ENCODE data around the gene RBM15. TPM values are rescaled to one million over a fixed set of nuclear protein-coding genes. Genes with fewer than 3 reads are reported as not detected.

RBM15 gene
- total RNA-seq, 1 donor from 2014 or later, result 41.4 TPM

DNA sequence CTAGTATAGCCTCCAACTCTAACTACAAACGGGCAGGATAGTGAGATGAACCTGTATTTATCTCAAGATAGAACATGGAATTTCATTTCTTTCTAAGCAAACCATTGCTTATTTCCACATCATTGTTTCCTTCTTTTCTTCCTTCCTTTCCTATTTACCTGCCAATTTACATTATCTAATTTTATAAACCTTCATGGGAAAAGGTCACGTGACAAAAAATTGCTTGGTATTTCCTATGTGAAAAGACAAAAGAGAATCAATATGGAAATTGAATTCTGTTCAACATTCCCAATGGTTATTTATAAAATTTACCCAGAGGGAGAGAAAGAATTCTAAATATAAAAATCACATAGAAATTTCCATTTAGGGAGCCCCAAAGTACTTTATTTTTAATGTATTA lies 22.4 kb upstream of the RBM15 start:
- Mint-ChIP-seq H3K36me3 (peaks cover 4% of the 10 kb centered on the region), H3K4me1 (ENCODE audit: unreplicated experiment) (peaks cover 11% of the 10 kb centered on the region), H3K27me3 (peaks cover 21% of the 10 kb centered on the region), H3K27ac (no peak overlapping the region), H3K4me3 (no peak overlapping the region), H3K9me3 (peaks cover 7% of the 10 kb centered on the region)
- no peak for DNase-seq (ENCODE audit: extremely low spot score, unreplicated experiment)
- TF ChIP-seq CTCF (conservative IDR thresholded peaks at IDR 0.05), result no peak

- TF ChIP-seq CTCF (conservative IDR thresholded peaks at IDR 0.05), result no peak
- H3K36me3 Mint-ChIP-seq, result peaks cover 4% of the 10 kb centered on the region
These were observed 21.1 kb upstream of the RBM15 start for GRCh38 chr1:110318046-110318445.

DNA sequence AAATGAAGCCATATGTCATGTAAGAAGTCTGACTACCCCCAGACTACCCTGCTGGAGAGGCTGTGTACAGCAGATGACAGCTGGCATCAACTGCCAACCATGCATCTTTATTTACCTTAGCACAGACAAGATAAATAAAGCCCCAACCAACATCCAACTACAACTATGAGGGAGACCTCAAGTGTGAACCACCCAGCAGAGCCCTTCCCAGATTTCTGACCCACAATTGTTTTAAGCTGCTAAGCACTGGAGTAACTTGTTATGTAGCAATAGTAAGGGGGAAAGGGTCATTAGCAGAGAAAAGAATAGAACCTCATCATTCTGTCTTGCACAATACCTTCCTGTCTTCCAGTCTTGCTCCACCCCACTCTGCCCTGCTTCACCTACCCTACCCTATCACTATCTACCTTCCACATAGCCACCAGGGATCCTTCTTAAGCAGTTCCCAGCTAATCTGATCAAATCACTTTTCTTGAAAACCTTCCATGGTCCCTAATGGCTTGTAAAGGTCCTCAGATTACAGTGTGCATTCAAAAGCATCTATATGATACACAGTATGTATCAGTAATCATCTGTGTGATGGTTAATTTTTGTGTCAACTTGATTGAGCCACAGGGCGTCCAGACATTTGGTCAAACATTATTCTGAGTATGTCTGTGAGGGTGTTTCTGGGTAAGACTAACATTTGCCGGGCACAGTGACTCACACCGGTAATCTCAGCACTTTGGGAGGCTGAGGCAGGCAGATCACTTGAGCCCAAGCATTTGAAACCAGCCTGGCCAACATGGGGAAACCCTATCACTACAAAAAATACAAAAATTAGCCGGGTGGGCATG lies 19.6 kb upstream of the RBM15 start:
- no peaks in the 10 kb centered on the region for H3K4me1 Mint-ChIP-seq (ENCODE audit: unreplicated experiment)
- H3K9me3 Mint-ChIP-seq, result peaks cover 7% of the 10 kb centered on the region
- no peak for TF ChIP-seq CTCF (conservative IDR thresholded peaks at IDR 0.05)
- no peak overlapping the region for H3K4me3 Mint-ChIP-seq
- no peak for DNase-seq (ENCODE audit: extremely low spot score, unreplicated experiment)
- peaks cover 4% of the 10 kb centered on the region for H3K36me3 Mint-ChIP-seq
- no peak overlapping the region for H3K27ac Mint-ChIP-seq
- peaks cover 10% of the 10 kb centered on the region for H3K27me3 Mint-ChIP-seq

More at GRCh38 chr1:110318046-110318445, 21.1 kb upstream of the RBM15 start:
- DNase-seq (ENCODE audit: extremely low spot score, unreplicated experiment), result no peak
- H3K27me3 Mint-ChIP-seq, result peaks cover 10% of the 10 kb centered on the region
- H3K27ac Mint-ChIP-seq, result no peak overlapping the region
- peaks cover 3% of the 10 kb centered on the region for H3K4me1 Mint-ChIP-seq (ENCODE audit: unreplicated experiment)
- H3K9me3 Mint-ChIP-seq, result peaks cover 7% of the 10 kb centered on the region
- H3K4me3 Mint-ChIP-seq, result no peak overlapping the region

DNA sequence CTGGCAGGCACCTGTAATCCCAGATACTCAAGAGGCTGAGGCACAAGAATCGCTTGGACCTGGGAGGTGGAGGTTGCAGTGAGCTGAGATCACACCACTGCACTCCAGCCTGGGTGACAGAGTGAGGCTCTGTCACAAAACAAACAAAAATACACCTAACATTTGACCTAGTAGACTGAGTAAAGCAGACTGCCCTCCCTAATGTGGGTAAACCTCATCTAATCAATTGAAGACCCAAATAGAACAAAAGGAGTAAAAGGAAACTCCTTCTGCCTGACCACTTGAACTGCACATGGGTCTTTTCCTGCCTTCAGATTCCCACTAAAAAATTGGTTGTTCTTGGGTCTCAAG lies 19.0 kb upstream of the RBM15 start:
- H3K4me1 Mint-ChIP-seq (ENCODE audit: unreplicated experiment), result no peaks in the 10 kb centered on the region
- H3K36me3 Mint-ChIP-seq, result peaks cover 4% of the 10 kb centered on the region
- no peak for DNase-seq (ENCODE audit: extremely low spot score, unreplicated experiment)
- TF ChIP-seq CTCF (conservative IDR thresholded peaks at IDR 0.05), result no peak
- H3K27ac Mint-ChIP-seq, result no peak overlapping the region
- no peak overlapping the region for H3K4me3 Mint-ChIP-seq
- peaks cover 7% of the 10 kb centered on the region for H3K9me3 Mint-ChIP-seq
- H3K27me3 Mint-ChIP-seq, result peaks cover 10% of the 10 kb centered on the region

DNA sequence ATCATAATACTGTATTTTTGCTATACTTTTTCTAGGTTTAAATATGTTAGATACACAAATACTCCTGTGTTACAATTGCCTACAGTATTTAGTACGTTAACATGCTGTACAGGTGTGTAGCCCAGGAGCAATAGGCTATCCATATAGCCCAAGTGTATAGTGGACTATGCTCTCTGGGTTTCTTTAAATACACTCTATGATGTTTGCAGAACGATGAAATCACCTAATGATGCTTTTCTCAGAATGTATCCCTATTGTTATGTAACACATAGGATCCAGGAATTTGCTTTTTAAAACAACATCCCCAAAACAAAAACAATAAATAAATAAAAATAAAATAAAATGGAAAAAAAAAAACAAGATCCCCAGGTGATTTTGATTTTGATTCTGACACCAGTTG lies 18.1 kb upstream of the RBM15 start:
- peaks cover 7% of the 10 kb centered on the region for H3K9me3 Mint-ChIP-seq
- H3K36me3 Mint-ChIP-seq, result peaks cover 4% of the 10 kb centered on the region
- no peak overlapping the region for H3K27ac Mint-ChIP-seq
- TF ChIP-seq CTCF (conservative IDR thresholded peaks at IDR 0.05), result no peak
- peaks cover 10% of the 10 kb centered on the region for H3K27me3 Mint-ChIP-seq
- H3K4me1 Mint-ChIP-seq (ENCODE audit: unreplicated experiment), result no peaks in the 10 kb centered on the region
- DNase-seq (ENCODE audit: extremely low spot score, unreplicated experiment), result no peak
- H3K4me3 Mint-ChIP-seq, result no peak overlapping the region

Data from type B pancreatic cell (in vitro differentiated cells).